ENCODE measurements around the gene IPO11. TPM values are rescaled to one million over a fixed set of nuclear protein-coding genes. Genes with fewer than 3 reads are reported as not detected.

Gene IPO11
- total and polyA plus RNA-seq, 2 of the 13 experiments (the other 11 are each of a cell fraction or from before 2014, with no cell fraction given), result 13.9 to 24.4 TPM

- no peak for TF ChIP-seq ZBTB33 (CRISPR knock-in tag; IDR thresholded peaks at IDR 0.05)
- TF ChIP-seq KLF15 (CRISPR knock-in tag; IDR thresholded peaks at IDR 0.05; ENCODE audit: borderline replicate concordance), result no peak
- TF ChIP-seq TP53 (CRISPR knock-in tag; conservative IDR thresholded peaks at IDR 0.05), result no peak
- no peak for TF ChIP-seq ZBTB37 (CRISPR knock-in tag; IDR thresholded peaks at IDR 0.05)
- TF ChIP-seq GMEB1 (CRISPR knock-in tag; IDR thresholded peaks at IDR 0.05; ENCODE audit: borderline replicate concordance), result 0 out of 2 replicates have a peak, but pooled peaks have one; percentile 43
- no peak for TF ChIP-seq ZNF674 (CRISPR knock-in tag; IDR thresholded peaks at IDR 0.05; ENCODE audit: low read depth)
- TF ChIP-seq MEIS2 (CRISPR knock-in tag; IDR thresholded peaks at IDR 0.05), result no peak
- no peak for TF ChIP-seq SPEN (CRISPR knock-in tag; IDR thresholded peaks at IDR 0.05; ENCODE audit: low read depth)
- no peak for TF ChIP-seq PCBP1 (IDR thresholded peaks at IDR 0.05; ENCODE audit: borderline replicate concordance, low read depth, low read length)
- TF ChIP-seq ZNF292 (CRISPR knock-in tag; IDR thresholded peaks at IDR 0.05; ENCODE audit: borderline replicate concordance, low read depth), result peak; percentile 75; the same call in 1 of the 2 replicates
- no peak for TF ChIP-seq ARID2 (CRISPR knock-in tag; IDR thresholded peaks at IDR 0.05; ENCODE audit: borderline replicate concordance)
- TF ChIP-seq SALL1 (CRISPR knock-in tag; IDR thresholded peaks at IDR 0.05), result peak; percentile 78
- peak; percentile 32; the same call in 1 of the 2 replicates for TF ChIP-seq MTA1 (CRISPR knock-in tag; IDR thresholded peaks at IDR 0.05; ENCODE audit: borderline replicate concordance)
- TF ChIP-seq ZBTB4 (CRISPR knock-in tag; IDR thresholded peaks at IDR 0.05; ENCODE audit: borderline replicate concordance), result no peak
- peak; percentile 66 for TF ChIP-seq ZNF687 (CRISPR knock-in tag; IDR thresholded peaks at IDR 0.05)
- no peak for TF ChIP-seq BRD4 (CRISPR knock-in tag; IDR thresholded peaks at IDR 0.05)
- 0 out of 2 replicates have a peak, but pooled peaks have one; percentile 48 for TF ChIP-seq ZMAT3 (CRISPR knock-in tag; conservative IDR thresholded peaks at IDR 0.05)
Measured at GRCh38 chr5:62661126-62661525, 248.6 kb downstream of the IPO11 start (continued).

Data from HepG2 (cell line).